Kidney (tissue), 14 donors: Measurements from ENCODE around the gene PPCS. TPM values are rescaled to one million over a fixed set of nuclear protein-coding genes. Genes with fewer than 3 reads are reported as not detected.

ENCODE experiments used
- DNase-seq, 5 donors: peaks; one replicate each; pipeline ENCODE4 v3.0.0-alpha.2; 2013 to 2020
- FAIRE-seq: peaks from 2 replicates; lab custom pipeline; 2012; peaks lifted over from hg19 to GRCh38; lab: Jason Lieb, UNC
- H3K27ac ChIP-seq, 2 donors: one replicate each; pipeline ENCODE4 v1.7.0; 2013; ENCODE audit warnings: low read depth in 2 of 2, low read length in 2 of 2, inconsistent platforms in 1 of 2
- H3K27me3 ChIP-seq: one replicate; pipeline ENCODE4 v1.7.1; 2013; ENCODE audit warnings: low read length, inconsistent platforms; ENCODE audit not compliant: control insufficient read depth, insufficient read depth
- H3K36me3 ChIP-seq, 3 donors: one replicate each; pipeline versions ENCODE4 v1.7.0 to v1.7.1; 2013; ENCODE audit warnings: low read length in 3 of 3, control low read depth in 1 of 3, inconsistent platforms in 1 of 3; ENCODE audit not compliant: insufficient read depth in 3 of 3, control insufficient read depth in 2 of 3
- H3K4me1 ChIP-seq, 3 donors: one replicate each; pipeline versions ENCODE4 v1.7.0 to v1.7.1; 2013; ENCODE audit warnings: low read length in 3 of 3, inconsistent platforms in 1 of 3, low read depth in 1 of 3; ENCODE audit not compliant: control insufficient read depth in 2 of 3, insufficient read depth in 2 of 3
- H3K4me3 ChIP-seq, 3 donors: one replicate each; pipeline versions ENCODE4 v1.7.0 to v1.8.1; 2013; ENCODE audit warnings: low read length in 3 of 3, control low read depth in 1 of 3, inconsistent platforms in 1 of 3
- H3K9ac ChIP-seq, 3 donors: one replicate each; pipeline versions ENCODE4 v1.7.0 to v1.7.1; 2013; ENCODE audit warnings: low read length in 3 of 3, control low read depth in 1 of 3, inconsistent platforms in 1 of 3
- H3K9me3 ChIP-seq, 3 donors: one replicate each; pipeline versions ENCODE4 v1.7.0 to v1.7.1; 2013; ENCODE audit warnings: low read length in 3 of 3, control low read depth in 1 of 3, inconsistent platforms in 1 of 3; ENCODE audit not compliant: control insufficient read depth in 2 of 3, insufficient read depth in 1 of 3
- CTCF ChIP-seq: IDR thresholded peaks from 3 replicates; pipeline ENCODE4 v1.5.1; 2012; ENCODE audit warnings: mild to moderate bottlenecking, moderate library complexity, borderline replicate concordance; ENCODE audit not compliant: insufficient read depth; ENCODE audit errors: extremely low read depth
- intact Hi-C: fragments of 100-400 bp; cut with DNase I; formaldehyde crosslinking; loops from one replicate; pipeline ENCODE4 v1.11.1; 2022
- polyA plus RNA-seq: library from polyadenylated mRNA; stranded (reverse); fragments of 350-450 nt; fragmentation: Illumina TruSeq; extraction: RNeasy Lipid Tissue Mini Kit (QIAGEN cat#74804); gene quantifications from one replicate; pipeline ENCODE4 v1.2.3, GENCODE V29; 2014; ENCODE audit warnings: low read depth, low replicate concordance; ENCODE audit not compliant: insufficient read depth
- total RNA-seq: library from RNA; stranded (reverse); fragmentation: NEBNext Ultra II Directional; extraction: Animal tissue kit (Norgen Biotek cat#: 25700); gene quantifications from one replicate; pipeline ENCODE4 v1.2.1, GENCODE V29; 2021
- donor health status: control.
- donor health status: control.
- donor health status: control.
- donor health status: control.
- donor health status: control.
- donor health status: DM: yes; HTN: yes; CAD: no.
- donor health status: Normal renal cell carcinoma (clear cell type).

The PPCS gene
- total and polyA plus RNA-seq, 2 donors from 2014 or later = 79.3 to 145 TPM

DNA sequence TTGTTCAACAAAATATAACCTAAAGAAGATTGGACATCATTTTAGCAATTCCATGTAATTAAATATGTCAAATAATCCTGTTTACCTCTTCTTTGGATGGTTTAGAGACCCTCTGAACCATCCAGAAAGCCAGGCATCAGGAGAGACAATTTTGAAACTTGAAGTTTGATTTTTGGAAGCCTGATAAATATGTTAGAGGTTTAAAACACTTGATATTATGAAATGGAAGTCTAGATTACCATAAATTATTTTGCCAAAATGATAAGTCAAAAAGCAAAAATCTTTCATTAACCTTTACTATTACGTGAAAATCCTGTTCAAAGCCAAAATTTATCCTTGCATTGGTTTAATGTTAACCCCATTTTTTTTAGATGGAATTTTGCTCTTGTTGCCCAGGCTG, 50.2 kb downstream of the PPCS start:
- Histone ChIP-seq H3K27me3 (no peaks in the 10 kb centered on the region), H3K9ac (no peak overlapping the region), H3K4me1 (no peaks in the 10 kb centered on the region), H3K27ac (no peak overlapping the region), H3K9me3 (peaks cover 3 to 37% (median 13%) of the 10 kb centered on the region in 3 donors), H3K36me3 (peaks cover 0 to 32% (median 10%) of the 10 kb centered on the region in 3 donors), H3K4me3 (no peak overlapping the region)
- no peak for FAIRE-seq
- intact Hi-C loops = no loop called here
- no peak for DNase-seq
- TF ChIP-seq CTCF = no peak

Other genes starting within 250 kb of the PPCS start
- 45.5 TPM for gene FOXJ3, start 121.3 kb upstream of the PPCS start, total RNA-seq
- 11.8 TPM for gene FOXJ3, start 121.3 kb upstream of the PPCS start, polyA plus RNA-seq
- gene RIMKLA, start 75.8 kb upstream of the PPCS start, total RNA-seq = 3.3 TPM
- gene RIMKLA, start 75.8 kb upstream of the PPCS start, polyA plus RNA-seq = 1.1 TPM
- gene ZMYND12, start 521 bp upstream of the PPCS start, total RNA-seq = 1.9 TPM
- 17.7 TPM for gene ZMYND12, start 521 bp upstream of the PPCS start, polyA plus RNA-seq
- gene CCDC30, start 6.7 kb downstream of the PPCS start, total RNA-seq = 18.0 TPM
- 4.9 TPM for gene CCDC30, start 6.7 kb downstream of the PPCS start, polyA plus RNA-seq
- gene PPIH, start 201.9 kb downstream of the PPCS start, total RNA-seq = 25.6 TPM
- gene PPIH, start 201.9 kb downstream of the PPCS start, polyA plus RNA-seq = 40.7 TPM
- 395 TPM for gene YBX1, start 225.9 kb downstream of the PPCS start, total RNA-seq
- gene YBX1, start 225.9 kb downstream of the PPCS start, polyA plus RNA-seq = 418 TPM